SK-N-SH (cell line): ENCODE measurements around the gene PLEKHA6. TPM values are rescaled to one million over a fixed set of nuclear protein-coding genes. Genes with fewer than 3 reads are reported as not detected.

Experiments used
- CTCF ChIA-PET: fragments of 300-600, 350-600 bp; formaldehyde crosslinking; extraction: SDS; loops from one replicate; lab custom pipeline; 2021; lab: Yijun Ruan, JAX
- POLR2A ChIA-PET: fragments of 350-600 bp; sonication (Branson Sonifier 250); formaldehyde crosslinking; extraction: SDS; loops from one replicate; lab custom pipeline; 2020; ENCODE audit warnings: antibody characterized with exemption, inconsistent platforms; lab: Yijun Ruan, JAX
- DNase-seq: peaks from one replicate; pipeline ENCODE4 v3.0.0; 2012
- H2AFZ ChIP-seq: fragments of 200-600 bp; sonication (generic); 2 replicates; pipeline ENCODE4 v1.8.1; 2016; ENCODE audit warnings: antibody characterized with exemption, mild to moderate bottlenecking, low read depth
- H3F3A ChIP-seq: fragments of 200-600 bp; sonication (generic); replicated peaks from 2 replicates; pipeline ENCODE3; 2016; ENCODE audit warnings: antibody characterized with exemption, mild to moderate bottlenecking; ENCODE audit not compliant: insufficient read depth
- H3K27ac ChIP-seq, 2 experiments: fragments of 200-500 bp in 1 of 2; fragments of 200-600 bp in 1 of 2; sonication (Bioruptor generic) in 1 of 2; sonication (generic), shearing (Covaris generic) in 1 of 2; 2 replicates each; pipeline versions ENCODE4 v1.5.1 to v1.6.1; 2014 to 2016; ENCODE audit warnings: low read depth in 2 of 2, inconsistent platforms in 1 of 2, low read length in 1 of 2, mild to moderate bottlenecking in 1 of 2, mixed read lengths in 1 of 2
- H3K27me3 ChIP-seq: fragments of 200-600 bp; sonication (generic), shearing (Covaris generic); 2 replicates; pipeline ENCODE4 v1.6.1; 2016; ENCODE audit warnings: mixed run types; ENCODE audit not compliant: insufficient read depth
- H3K36me3 ChIP-seq, 2 experiments: fragments of 200-500 bp in 1 of 2; fragments of 200-600 bp in 1 of 2; sonication (Bioruptor generic) in 1 of 2; sonication (generic) in 1 of 2; replicated peaks in 1 of 2; 2 replicates each; pipeline versions ENCODE3 to v1.5.1; 2014 to 2016; ENCODE audit warnings: low read length in 1 of 2, mild to moderate bottlenecking in 1 of 2; ENCODE audit not compliant: insufficient read depth in 2 of 2, control insufficient read depth in 1 of 2
- H3K4me1 ChIP-seq, 2 experiments: fragments of 200-500 bp in 1 of 2; fragments of 200-600 bp in 1 of 2; sonication (Bioruptor generic) in 1 of 2; sonication (generic), shearing (Covaris generic) in 1 of 2; 2 replicates each; pipeline versions ENCODE4 v1.5.1 to v1.6.1; 2014 to 2016; ENCODE audit warnings: low read depth in 1 of 2, low read length in 1 of 2, mixed run types in 1 of 2; ENCODE audit not compliant: insufficient read depth in 2 of 2, control insufficient read depth in 1 of 2
- H3K4me2 ChIP-seq: fragments of 200-600 bp; sonication (generic), shearing (Covaris generic); 2 replicates; pipeline ENCODE4 v1.6.1; 2017; ENCODE audit warnings: mixed run types
- H3K4me3 ChIP-seq, 2 experiments: fragments of 200-500 bp in 1 of 2; fragments of 200-600 bp in 1 of 2; sonication (Bioruptor generic) in 1 of 2; sonication (generic), shearing (Covaris generic) in 1 of 2; 2 replicates each; pipeline versions ENCODE4 v1.5.1 to v1.8.1; 2014 to 2016; ENCODE audit warnings: low read depth in 2 of 2, inconsistent platforms in 1 of 2, low read length in 1 of 2, mild to moderate bottlenecking in 1 of 2, mixed read lengths in 1 of 2, moderate library complexity in 1 of 2
- H3K79me2 ChIP-seq: fragments of 200-600 bp; sonication (generic); 2 replicates; pipeline ENCODE4 v1.8.1; 2017; ENCODE audit warnings: mild to moderate bottlenecking; ENCODE audit not compliant: insufficient read depth
- H3K9ac ChIP-seq: fragments of 200-600 bp; sonication (generic); 2 replicates; pipeline ENCODE4 v1.6.1; 2017; ENCODE audit warnings: mixed run types
- H3K9me2 ChIP-seq: fragments of 200-600 bp; sonication (generic); 2 replicates; pipeline ENCODE4 v1.6.1; 2017; ENCODE audit warnings: mixed run types
- H3K9me3 ChIP-seq: fragments of 200-600 bp; sonication (generic); 2 replicates; pipeline ENCODE4 v1.6.1; 2017; ENCODE audit warnings: mixed run types, mild to moderate bottlenecking, moderate library complexity
- H4K20me1 ChIP-seq: fragments of 200-600 bp; sonication (generic); 2 replicates; pipeline ENCODE4 v1.6.1; 2017; ENCODE audit warnings: mild to moderate bottlenecking, mixed run types; ENCODE audit not compliant: insufficient read depth
- EP300 ChIP-seq, 2 experiments: IDR thresholded peaks; 2 replicates each; pipeline versions ENCODE4 v1.4.0 to v1.6.1; 2012; ENCODE audit warnings: borderline replicate concordance in 1 of 2, low read depth in 1 of 2, low read length in 1 of 2
- FOSL2 ChIP-seq: IDR thresholded peaks from 2 replicates; pipeline ENCODE4 v1.4.0; 2012; ENCODE audit warnings: low read depth, mild to moderate bottlenecking, moderate library complexity, borderline replicate concordance
- GABPA ChIP-seq: IDR thresholded peaks from 2 replicates; pipeline ENCODE4 v1.4.0; 2012; ENCODE audit warnings: low read depth, mild to moderate bottlenecking
- GATA2 ChIP-seq: sonication (generic); formaldehyde crosslinking; IDR thresholded peaks from 2 replicates; pipeline ENCODE4 v1.5.0; 2020; ENCODE audit warnings: mild to moderate bottlenecking, missing genetic modification reagents
- MEF2A ChIP-seq: IDR thresholded peaks from 2 replicates; pipeline ENCODE4 v1.4.0; 2012; ENCODE audit warnings: low read depth, borderline replicate concordance
- NFIC ChIP-seq: IDR thresholded peaks from 2 replicates; pipeline ENCODE4 v1.4.0; 2012; ENCODE audit warnings: borderline replicate concordance
- NRF1 ChIP-seq: IDR thresholded peaks from 2 replicates; pipeline ENCODE4 v1.6.1; 2012; ENCODE audit warnings: low read depth, mild to moderate bottlenecking, low read length
- POLR2AphosphoS5 ChIP-seq: IDR thresholded peaks from 2 replicates; pipeline ENCODE4 v1.6.1; 2012; ENCODE audit warnings: low read depth, low read length
- RCOR1 ChIP-seq: fragments of 150-350 bp; IDR thresholded peaks from 2 replicates; pipeline ENCODE4 v1.6.1; 2017; ENCODE audit warnings: antibody characterized with exemption, low read length
- RXRA ChIP-seq: IDR thresholded peaks from 2 replicates; pipeline ENCODE4 v1.4.0; 2012; ENCODE audit warnings: low read depth, mild to moderate bottlenecking, borderline replicate concordance
- SIN3A ChIP-seq: IDR thresholded peaks from 2 replicates; pipeline ENCODE4 v1.6.1; 2012; ENCODE audit warnings: low read depth, mild to moderate bottlenecking, low read length, moderate library complexity, borderline replicate concordance
- TEAD4 ChIP-seq: IDR thresholded peaks from 2 replicates; pipeline ENCODE4 v1.4.0; 2012; ENCODE audit warnings: mild to moderate bottlenecking, borderline replicate concordance; ENCODE audit not compliant: insufficient read depth
- whole genome bisulfite sequencing: methylation state at CpG from one replicate; pipeline ENCODE4 v1.1.6; 2017; ENCODE audit warnings: low lambda C conversion rate; 5-methylcytosine and 5-hydroxymethylcytosine counted together
- polyA plus RNA-seq, 3 experiments: library from polyadenylated mRNA; depleted of rRNA; stranded (reverse); fragments of >200 nt; gene quantifications; 2 replicates each; pipeline ENCODE4 v1.2.3, GENCODE V29; 2012
- TF ChIP-seq, protein P1 (sequence below): IDR thresholded peaks from 2 replicates; pipeline ENCODE4 v1.6.1; 2012; ENCODE audit warnings: mild to moderate bottlenecking, low read depth, low read length, moderate library complexity
- TF ChIP-seq, protein P2 (sequence below): IDR thresholded peaks from 2 replicates; pipeline ENCODE4 v1.4.0; 2012; ENCODE audit warnings: low read depth, borderline replicate concordance
- TF ChIP-seq, protein P3 (sequence below): fragments of 150-350 bp; IDR thresholded peaks from 2 replicates; pipeline ENCODE4 v1.6.1; 2016; ENCODE audit warnings: mild to moderate bottlenecking, low read depth, low read length

The PLEKHA6 gene
- polyA plus RNA-seq, 1 of the 3 experiments (the other 2 are of a cell fraction), result 1.2 TPM

DNA sequence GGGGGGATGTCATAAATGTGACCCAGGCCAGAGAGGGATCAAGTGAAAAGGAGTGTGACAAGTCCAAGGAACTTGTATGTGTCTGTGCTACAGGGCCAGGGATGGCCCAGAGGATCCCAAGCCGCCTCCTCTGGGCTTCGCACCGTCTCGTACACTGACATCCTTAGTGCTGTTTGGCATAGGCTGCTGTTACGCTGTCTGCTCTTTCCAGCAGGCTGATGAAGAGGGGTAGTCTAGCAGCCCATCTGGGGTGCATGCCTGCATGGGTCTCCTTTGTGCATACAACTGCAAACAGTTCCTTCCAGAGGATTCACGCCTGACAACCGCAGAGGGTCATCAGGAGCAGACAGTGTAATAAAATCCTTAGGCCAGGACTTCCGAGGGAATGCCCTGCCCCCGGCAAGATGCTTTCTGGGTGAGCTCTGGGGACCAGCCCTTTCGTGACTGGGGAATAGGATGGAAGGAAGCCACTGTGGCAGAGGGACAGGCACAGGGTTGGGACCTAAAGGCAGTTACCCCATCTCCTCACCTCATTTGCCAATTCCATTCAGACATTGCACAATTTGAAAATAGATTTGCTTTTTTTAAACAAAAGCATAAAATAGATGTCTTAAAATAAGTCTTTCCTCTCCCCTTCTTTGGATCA, 139.6 kb downstream of the PLEKHA6 start:
- POLR2A ChIA-PET, result no interaction called here
- no peaks in the 10 kb centered on the region for H3K9me3 ChIP-seq
- no peak for TF ChIP-seq TEAD4
- no peak for TF ChIP-seq SIN3A
- TF ChIP-seq FOSL2, result no peak
- no peak for TF ChIP-seq MEF2A
- no peak for TF ChIP-seq NFIC
- no peak for TF ChIP-seq RXRA
- no peak for TF ChIP-seq NRF1
- TF ChIP-seq, protein P1, sequence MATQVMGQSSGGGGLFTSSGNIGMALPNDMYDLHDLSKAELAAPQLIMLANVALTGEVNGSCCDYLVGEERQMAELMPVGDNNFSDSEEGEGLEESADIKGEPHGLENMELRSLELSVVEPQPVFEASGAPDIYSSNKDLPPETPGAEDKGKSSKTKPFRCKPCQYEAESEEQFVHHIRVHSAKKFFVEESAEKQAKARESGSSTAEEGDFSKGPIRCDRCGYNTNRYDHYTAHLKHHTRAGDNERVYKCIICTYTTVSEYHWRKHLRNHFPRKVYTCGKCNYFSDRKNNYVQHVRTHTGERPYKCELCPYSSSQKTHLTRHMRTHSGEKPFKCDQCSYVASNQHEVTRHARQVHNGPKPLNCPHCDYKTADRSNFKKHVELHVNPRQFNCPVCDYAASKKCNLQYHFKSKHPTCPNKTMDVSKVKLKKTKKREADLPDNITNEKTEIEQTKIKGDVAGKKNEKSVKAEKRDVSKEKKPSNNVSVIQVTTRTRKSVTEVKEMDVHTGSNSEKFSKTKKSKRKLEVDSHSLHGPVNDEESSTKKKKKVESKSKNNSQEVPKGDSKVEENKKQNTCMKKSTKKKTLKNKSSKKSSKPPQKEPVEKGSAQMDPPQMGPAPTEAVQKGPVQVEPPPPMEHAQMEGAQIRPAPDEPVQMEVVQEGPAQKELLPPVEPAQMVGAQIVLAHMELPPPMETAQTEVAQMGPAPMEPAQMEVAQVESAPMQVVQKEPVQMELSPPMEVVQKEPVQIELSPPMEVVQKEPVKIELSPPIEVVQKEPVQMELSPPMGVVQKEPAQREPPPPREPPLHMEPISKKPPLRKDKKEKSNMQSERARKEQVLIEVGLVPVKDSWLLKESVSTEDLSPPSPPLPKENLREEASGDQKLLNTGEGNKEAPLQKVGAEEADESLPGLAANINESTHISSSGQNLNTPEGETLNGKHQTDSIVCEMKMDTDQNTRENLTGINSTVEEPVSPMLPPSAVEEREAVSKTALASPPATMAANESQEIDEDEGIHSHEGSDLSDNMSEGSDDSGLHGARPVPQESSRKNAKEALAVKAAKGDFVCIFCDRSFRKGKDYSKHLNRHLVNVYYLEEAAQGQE, result no peak
- no peak for TF ChIP-seq GABPA
- TF ChIP-seq RCOR1, result no peak
- TF ChIP-seq, protein P2, sequence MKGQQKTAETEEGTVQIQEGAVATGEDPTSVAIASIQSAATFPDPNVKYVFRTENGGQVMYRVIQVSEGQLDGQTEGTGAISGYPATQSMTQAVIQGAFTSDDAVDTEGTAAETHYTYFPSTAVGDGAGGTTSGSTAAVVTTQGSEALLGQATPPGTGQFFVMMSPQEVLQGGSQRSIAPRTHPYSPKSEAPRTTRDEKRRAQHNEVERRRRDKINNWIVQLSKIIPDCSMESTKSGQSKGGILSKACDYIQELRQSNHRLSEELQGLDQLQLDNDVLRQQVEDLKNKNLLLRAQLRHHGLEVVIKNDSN, result no peak
- TF ChIP-seq, protein P3, sequence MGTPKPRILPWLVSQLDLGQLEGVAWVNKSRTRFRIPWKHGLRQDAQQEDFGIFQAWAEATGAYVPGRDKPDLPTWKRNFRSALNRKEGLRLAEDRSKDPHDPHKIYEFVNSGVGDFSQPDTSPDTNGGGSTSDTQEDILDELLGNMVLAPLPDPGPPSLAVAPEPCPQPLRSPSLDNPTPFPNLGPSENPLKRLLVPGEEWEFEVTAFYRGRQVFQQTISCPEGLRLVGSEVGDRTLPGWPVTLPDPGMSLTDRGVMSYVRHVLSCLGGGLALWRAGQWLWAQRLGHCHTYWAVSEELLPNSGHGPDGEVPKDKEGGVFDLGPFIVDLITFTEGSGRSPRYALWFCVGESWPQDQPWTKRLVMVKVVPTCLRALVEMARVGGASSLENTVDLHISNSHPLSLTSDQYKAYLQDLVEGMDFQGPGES, result no peak
- no peak for TF ChIP-seq GATA2 (CRISPR knock-in tag)
- TF ChIP-seq EP300 (IDR thresholded peaks at IDR 0.05; ENCODE audit: borderline replicate concordance in 1 of 2, low read depth in 1 of 2, low read length in 1 of 2), result no peak
- no peak for TF ChIP-seq POLR2AphosphoS5
- H3K4me1 ChIP-seq, result peaks cover 0 to 9% of the 10 kb centered on the region in 2 experiments; a peak in 2 of 4 replicates
- no peak overlapping the region for H3K9ac ChIP-seq
- H3K79me2 ChIP-seq, result no peaks in the 10 kb centered on the region
- no peak overlapping the region for H3K4me3 ChIP-seq
- no peak overlapping the region; a peak in 1 of 4 replicates for H3K27ac ChIP-seq
- H4K20me1 ChIP-seq, result no peaks in the 10 kb centered on the region
- H3K4me2 ChIP-seq, result no peak overlapping the region
- H3F3A ChIP-seq, result no peaks in the 10 kb centered on the region
- WGBS, result 82% methylated on average over 10 of the region's 10 CpGs
- no peak overlapping the region for H2AFZ ChIP-seq
- peaks cover 0 to 2% of the 10 kb centered on the region in 2 experiments for H3K36me3 ChIP-seq
- no peaks in the 10 kb centered on the region; the same call in 1 of the 2 replicates for H3K27me3 ChIP-seq
- no peaks in the 10 kb centered on the region for H3K9me2 ChIP-seq
- CTCF ChIA-PET, result interaction anchor here (1.9 to 5.4 kb wide), 3 partner anchors 13 to 57 kb away, joined by 8 to 30 read pairs (median 8); no protein-coding TSS in a partner anchor
- DNase-seq, result no peak
